HG02588 (cell line): ENCODE data around the gene TLR7.

Experiments
- ATAC-seq: cut with Tn5 transposase; IDR thresholded peaks from one replicate; pipeline ENCODE4 v1.9.1; 2021; ENCODE audit warnings: mild to moderate bottlenecking, moderate library complexity; ENCODE audit not compliant: unreplicated experiment

The TLR7 gene

GRCh38 chrX:12890467-12890866, 23.6 kb downstream of the TLR7 start:
- ATAC-seq, result peak; percentile 57

GRCh38 chrX:12891171-12891570, 24.3 kb downstream of the TLR7 start:
- no peak for ATAC-seq

- peak; percentile 55 for ATAC-seq
These were observed 25.1 kb downstream of the TLR7 start for GRCh38 chrX:12891915-12892506.

- no peak for ATAC-seq
These were observed 25.8 kb downstream of the TLR7 start for GRCh38 chrX:12892716-12893115.

- ATAC-seq, result no peak
These were observed 27.5 kb downstream of the TLR7 start for GRCh38 chrX:12894074-12895030.

GRCh38 chrX:12895866-12896265, 29.0 kb downstream of the TLR7 start:
- no peak for ATAC-seq

GRCh38 chrX:12896935-12897334, 30.1 kb downstream of the TLR7 start:
- ATAC-seq, result no peak

GRCh38 chrX:12898073-12898472, 31.2 kb downstream of the TLR7 start:
- no peak for ATAC-seq

GRCh38 chrX:12899506-12899905, 32.6 kb downstream of the TLR7 start:
- ATAC-seq, result no peak

- ATAC-seq, result peak; percentile 45
These were observed 34.6 kb downstream of the TLR7 start for GRCh38 chrX:12901486-12901885.

- no peak for ATAC-seq
These were observed 36.8 kb downstream of the TLR7 start for GRCh38 chrX:12903646-12904045.

- ATAC-seq, result no peak
These were observed 39.3 kb downstream of the TLR7 start, which contains the start of gene TLR8 for GRCh38 chrX:12906046-12906761. TSS of gene TLR8 (plus strand) at chrX:12906620. CDS start at chrX:12906707, 87 bp downstream.

GRCh38 chrX:12910423-12911121, 43.7 kb downstream of the TLR7 start:
- ATAC-seq, result no peak

GRCh38 chrX:12911122-12911470, 44.2 kb downstream of the TLR7 start:
- ATAC-seq, result no peak

GRCh38 chrX:12912791-12913482, 46.1 kb downstream of the TLR7 start:
- ATAC-seq, result no peak

- no peak for ATAC-seq
These were observed 50.9 kb downstream of the TLR7 start for GRCh38 chrX:12917753-12918152.

GRCh38 chrX:12919051-12919450, 52.2 kb downstream of the TLR7 start:
- no peak for ATAC-seq

- no peak for ATAC-seq
These were observed 52.7 kb downstream of the TLR7 start for GRCh38 chrX:12919620-12920019.

GRCh38 chrX:12920990-12921389, 54.1 kb downstream of the TLR7 start:
- no peak for ATAC-seq

GRCh38 chrX:12921886-12922598, 55.2 kb downstream of the TLR7 start:
- no peak for ATAC-seq
